Inflammatory macrophage treated with lipopolysaccharide for 1 hour (primary cell): ENCODE measurements around the gene PASK.

ENCODE experiments used
- DNase-seq, 2 donors: peaks; one replicate each; pipeline ENCODE4 v3.0.0-alpha.2; 2020 to 2022

The PASK gene

DNA sequence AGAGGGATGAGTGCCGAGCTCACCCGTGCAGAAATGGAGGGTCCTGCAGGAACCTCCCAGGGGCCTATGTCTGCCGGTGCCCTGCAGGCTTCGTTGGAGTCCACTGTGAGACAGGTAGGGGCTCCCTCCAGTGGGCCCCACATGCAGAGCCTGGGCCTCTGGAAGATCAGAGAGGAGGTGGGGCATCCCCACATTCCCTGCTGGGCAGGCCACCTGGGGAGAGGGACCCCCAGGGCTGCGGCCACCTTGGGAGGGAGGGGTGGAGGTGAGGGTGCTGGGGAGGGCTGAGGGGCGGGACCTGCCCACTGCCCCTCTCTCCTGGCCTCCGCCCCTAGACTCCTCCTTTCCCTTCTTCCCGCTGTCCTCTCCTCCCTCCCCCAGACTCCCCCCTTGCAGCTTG, 85.7 kb downstream of the PASK start:
- no peak for DNase-seq

GRCh38 chr2:241063093-241063551, 86.2 kb downstream of the PASK start:
- DNase-seq, result no peak

DNA sequence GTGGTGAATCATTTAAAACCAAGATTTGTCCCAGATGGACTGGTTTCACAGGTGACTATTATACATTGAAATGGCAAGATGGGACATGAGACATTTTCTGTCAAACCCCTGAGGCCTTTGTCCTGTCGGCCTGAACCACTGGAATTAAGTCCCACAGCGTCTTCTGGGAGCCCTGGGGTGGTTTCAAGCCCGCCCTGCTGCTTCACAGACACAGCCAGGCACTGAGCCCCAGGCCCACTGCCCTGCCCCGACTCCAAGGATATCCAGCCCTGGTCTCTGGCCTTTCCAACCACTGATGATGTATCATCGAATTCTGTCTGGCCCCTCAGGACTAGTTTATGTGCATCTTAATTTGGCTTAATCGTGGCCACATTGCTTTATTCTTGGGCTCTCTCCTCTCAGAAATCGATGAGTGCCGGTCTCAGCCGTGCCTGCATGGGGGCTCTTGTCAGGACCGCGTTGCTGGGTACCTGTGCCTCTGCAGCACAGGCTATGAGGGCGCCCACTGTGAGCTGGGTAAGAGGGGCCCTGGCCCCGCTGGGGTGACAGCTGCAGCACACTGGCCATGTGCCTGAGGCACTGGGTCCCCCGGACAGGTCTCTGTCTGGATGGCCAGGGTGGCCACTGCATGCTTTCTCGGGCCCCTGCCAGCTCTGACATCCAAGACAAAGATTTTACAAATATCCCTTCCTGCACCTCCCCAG, 86.7 kb downstream of the PASK start:
- DNase-seq, result no peak

GRCh38 chr2:241061275-241061674, 88.0 kb downstream of the PASK start:
- no peak for DNase-seq
